SU-DHL-6 (cell line): Measurements from ENCODE around the gene ELMO2.

ENCODE experiments used
- H2AFZ ChIP-seq: fragments of 200-600 bp; sonication (generic); 2 replicates; pipeline ENCODE4 v1.6.1; 2014; ENCODE audit warnings: low read depth, mild to moderate bottlenecking, moderate library complexity, mixed read lengths, antibody characterized with exemption, low read length; ENCODE audit not compliant: severe bottlenecking
- H3F3A ChIP-seq: fragments of 200-600 bp; shearing (Covaris generic); 2 replicates; pipeline ENCODE4 v1.6.0; 2016; ENCODE audit warnings: antibody characterized with exemption, mild to moderate bottlenecking; ENCODE audit not compliant: insufficient read depth
- H3K27ac ChIP-seq: fragments of 200-600 bp; sonication (generic); 2 replicates; pipeline ENCODE4 v1.5.1; 2016; ENCODE audit warnings: low read depth, mild to moderate bottlenecking, low read length, moderate library complexity, mixed read lengths
- H3K27me3 ChIP-seq: fragments of 200-600 bp; sonication (generic), shearing (Covaris generic); 2 replicates; pipeline ENCODE4 v1.6.0; 2014; ENCODE audit warnings: mild to moderate bottlenecking, low read length
- H3K36me3 ChIP-seq: fragments of 200-600 bp; sonication (generic); 2 replicates; pipeline ENCODE4 v1.6.1; 2014; ENCODE audit warnings: mild to moderate bottlenecking, low read length, mixed read lengths
- H3K4me2 ChIP-seq: fragments of 300-600, 200-600 bp; shearing (Covaris generic), sonication (generic); 2 replicates; pipeline ENCODE4 v1.6.0; 2014; ENCODE audit warnings: low read length, low read depth, mild to moderate bottlenecking; ENCODE audit not compliant: poor library complexity, severe bottlenecking
- H3K4me3 ChIP-seq: fragments of 200-600 bp; sonication (generic); 2 replicates; pipeline ENCODE4 v1.5.1; 2014; ENCODE audit warnings: antibody characterized with exemption, low read length, mild to moderate bottlenecking, mixed read lengths; ENCODE audit not compliant: insufficient read depth, poor library complexity, severe bottlenecking
- H3K79me2 ChIP-seq: fragments of 200-600 bp; sonication (generic); 2 replicates; pipeline ENCODE4 v1.6.1; 2014; ENCODE audit warnings: mild to moderate bottlenecking, low read length, moderate library complexity; ENCODE audit not compliant: insufficient read depth
- H3K9ac ChIP-seq: fragments of 200-600 bp; sonication (generic); 2 replicates; pipeline ENCODE4 v1.7.0; 2014; ENCODE audit warnings: mild to moderate bottlenecking, low read length
- H3K9me2 ChIP-seq: fragments of 200-600 bp; sonication (generic); replicated peaks from 2 replicates; pipeline ENCODE4 v1.6.1; 2014; ENCODE audit warnings: low read length; ENCODE audit not compliant: insufficient read depth
- H3K9me3 ChIP-seq: fragments of 200-600 bp; sonication (generic); 2 replicates; pipeline ENCODE4 v1.6.1; 2014; ENCODE audit warnings: low read length, mixed read lengths; ENCODE audit not compliant: insufficient read depth
- H4K20me1 ChIP-seq: fragments of 200-600 bp; sonication (generic); 2 replicates; pipeline ENCODE4 v1.6.1; 2014; ENCODE audit warnings: low read depth, mild to moderate bottlenecking, antibody characterized with exemption, low read length, moderate library complexity, mixed read lengths
- EZH2phosphoT487 ChIP-seq: fragments of 200-600 bp; sonication (generic), shearing (Covaris generic); conservative IDR thresholded peaks from 2 replicates; pipeline ENCODE4 v1.6.1; 2018; ENCODE audit warnings: mild to moderate bottlenecking, antibody characterized with exemption, low read length, moderate library complexity, mixed read lengths
- TF ChIP-seq, protein P1 (sequence below): fragments of 200-600 bp; sonication (generic); IDR thresholded peaks from one replicate; pipeline ENCODE4 v1.5.1; 2017; ENCODE audit warnings: antibody characterized with exemption, mild to moderate bottlenecking, low read length, moderate library complexity; ENCODE audit not compliant: insufficient read depth, poor library complexity, severe bottlenecking

ELMO2 gene

DNA sequence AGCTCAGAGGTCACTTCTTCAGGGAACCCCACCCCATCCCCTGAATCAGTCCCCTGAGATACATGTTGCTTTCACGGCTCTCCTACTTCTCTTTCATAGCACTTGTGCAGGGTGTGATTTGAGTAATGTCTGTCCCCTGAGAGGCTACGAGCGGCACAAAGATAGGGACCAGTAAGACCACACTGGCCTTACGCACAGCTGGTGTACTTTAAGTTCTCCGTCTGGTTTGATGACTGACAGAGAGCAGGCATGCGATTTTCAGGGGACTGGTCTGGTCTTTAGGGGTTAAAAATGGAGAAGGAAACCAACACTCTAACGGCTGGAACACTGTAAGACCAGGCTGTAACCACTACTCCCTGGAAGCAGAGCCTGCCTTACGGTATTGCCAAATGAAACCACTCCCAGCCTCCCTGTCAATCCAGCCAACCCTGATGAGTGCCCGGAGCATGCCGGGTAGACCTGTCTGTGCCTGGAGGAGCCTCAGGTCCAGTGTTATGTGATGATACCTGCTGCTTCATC lies 47.1 kb downstream of the ELMO2 start:
- TF ChIP-seq, protein P1, sequence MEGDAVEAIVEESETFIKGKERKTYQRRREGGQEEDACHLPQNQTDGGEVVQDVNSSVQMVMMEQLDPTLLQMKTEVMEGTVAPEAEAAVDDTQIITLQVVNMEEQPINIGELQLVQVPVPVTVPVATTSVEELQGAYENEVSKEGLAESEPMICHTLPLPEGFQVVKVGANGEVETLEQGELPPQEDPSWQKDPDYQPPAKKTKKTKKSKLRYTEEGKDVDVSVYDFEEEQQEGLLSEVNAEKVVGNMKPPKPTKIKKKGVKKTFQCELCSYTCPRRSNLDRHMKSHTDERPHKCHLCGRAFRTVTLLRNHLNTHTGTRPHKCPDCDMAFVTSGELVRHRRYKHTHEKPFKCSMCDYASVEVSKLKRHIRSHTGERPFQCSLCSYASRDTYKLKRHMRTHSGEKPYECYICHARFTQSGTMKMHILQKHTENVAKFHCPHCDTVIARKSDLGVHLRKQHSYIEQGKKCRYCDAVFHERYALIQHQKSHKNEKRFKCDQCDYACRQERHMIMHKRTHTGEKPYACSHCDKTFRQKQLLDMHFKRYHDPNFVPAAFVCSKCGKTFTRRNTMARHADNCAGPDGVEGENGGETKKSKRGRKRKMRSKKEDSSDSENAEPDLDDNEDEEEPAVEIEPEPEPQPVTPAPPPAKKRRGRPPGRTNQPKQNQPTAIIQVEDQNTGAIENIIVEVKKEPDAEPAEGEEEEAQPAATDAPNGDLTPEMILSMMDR: no peak
- no peak for TF ChIP-seq EZH2phosphoT487
- Histone ChIP-seq H3K27me3 (no peaks in the 10 kb centered on the region), H3K36me3 (no peaks in the 10 kb centered on the region), H3K27ac (no peak overlapping the region), H3F3A (no peaks in the 10 kb centered on the region), H3K9ac (no peak overlapping the region), H2AFZ (no peak overlapping the region), H3K4me3 (no peak overlapping the region), H3K4me2 (no peak overlapping the region), H3K9me2 (no peaks in the 10 kb centered on the region), H4K20me1 (no peaks in the 10 kb centered on the region; the same call in 1 of the 2 replicates), H3K79me2 (peaks cover 17% of the 10 kb centered on the region), H3K9me3 (no peaks in the 10 kb centered on the region)

GRCh38 chr20:46358346-46359058 lies 47.9 kb downstream of the ELMO2 start:
- no peaks in the 10 kb centered on the region for H3F3A ChIP-seq
- no peaks in the 10 kb centered on the region for H3K9me3 ChIP-seq
- H2AFZ ChIP-seq: no peak overlapping the region
- TF ChIP-seq, protein P1: no peak
- no peak for TF ChIP-seq EZH2phosphoT487
- no peak overlapping the region for H3K4me2 ChIP-seq
- no peaks in the 10 kb centered on the region for H3K27me3 ChIP-seq
- H3K27ac ChIP-seq: no peak overlapping the region
- H3K9me2 ChIP-seq: no peaks in the 10 kb centered on the region
- H4K20me1 ChIP-seq: no peaks in the 10 kb centered on the region; the same call in 1 of the 2 replicates
- no peak overlapping the region for H3K4me3 ChIP-seq
- H3K9ac ChIP-seq: no peak overlapping the region
- H3K36me3 ChIP-seq: no peaks in the 10 kb centered on the region
- peaks cover 14% of the 10 kb centered on the region for H3K79me2 ChIP-seq

DNA sequence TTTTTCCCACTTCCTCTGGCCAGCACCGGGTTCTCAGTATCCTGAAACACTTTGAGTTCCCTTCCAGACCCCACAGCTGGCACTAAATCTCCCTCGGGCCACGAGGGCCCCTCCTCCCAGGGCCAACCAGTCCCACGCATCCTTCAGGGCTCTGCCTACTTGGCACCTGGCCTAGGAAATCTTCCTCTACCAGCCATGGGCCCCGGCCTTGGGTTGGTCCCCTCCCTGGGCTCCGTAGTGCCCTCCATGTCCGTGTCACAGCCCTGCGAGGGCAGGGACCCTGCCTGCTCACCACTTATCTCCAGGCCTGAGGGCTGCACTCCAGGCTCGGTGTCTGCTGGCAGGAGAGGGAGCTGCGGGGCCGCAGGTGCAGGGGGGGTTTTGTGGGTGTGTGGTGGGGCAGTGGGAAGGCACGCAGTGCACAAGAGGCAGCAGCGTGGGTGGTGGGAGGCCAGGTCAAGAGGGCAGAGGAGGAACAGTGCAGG lies 49.3 kb downstream of the ELMO2 start:
- Histone ChIP-seq H3K9ac (no peak overlapping the region), H3F3A (no peaks in the 10 kb centered on the region), H3K4me2 (no peak overlapping the region), H3K27me3 (no peaks in the 10 kb centered on the region), H2AFZ (no peak overlapping the region), H3K9me2 (no peaks in the 10 kb centered on the region), H3K79me2 (no peaks in the 10 kb centered on the region), H4K20me1 (no peaks in the 10 kb centered on the region), H3K4me3 (no peak overlapping the region), H3K36me3 (no peaks in the 10 kb centered on the region), H3K27ac (no peak overlapping the region), H3K9me3 (no peaks in the 10 kb centered on the region)
- TF ChIP-seq EZH2phosphoT487: no peak
- TF ChIP-seq, protein P1: no peak
